Measurements from ENCODE around the gene WNT11. TPM values are rescaled to one million over a fixed set of nuclear protein-coding genes. Genes with fewer than 3 reads are reported as not detected.
"Not testable (repeated sequence)": the region's sequence is repeated elsewhere in the genome, so short reads cannot be mapped to it uniquely, and the experiment has no call there.

Gene WNT11
- polyA plus RNA-seq, 1 donor (not counting 4 experiments of a cell fraction or from before 2014, with no cell fraction given): not detected

DNA sequence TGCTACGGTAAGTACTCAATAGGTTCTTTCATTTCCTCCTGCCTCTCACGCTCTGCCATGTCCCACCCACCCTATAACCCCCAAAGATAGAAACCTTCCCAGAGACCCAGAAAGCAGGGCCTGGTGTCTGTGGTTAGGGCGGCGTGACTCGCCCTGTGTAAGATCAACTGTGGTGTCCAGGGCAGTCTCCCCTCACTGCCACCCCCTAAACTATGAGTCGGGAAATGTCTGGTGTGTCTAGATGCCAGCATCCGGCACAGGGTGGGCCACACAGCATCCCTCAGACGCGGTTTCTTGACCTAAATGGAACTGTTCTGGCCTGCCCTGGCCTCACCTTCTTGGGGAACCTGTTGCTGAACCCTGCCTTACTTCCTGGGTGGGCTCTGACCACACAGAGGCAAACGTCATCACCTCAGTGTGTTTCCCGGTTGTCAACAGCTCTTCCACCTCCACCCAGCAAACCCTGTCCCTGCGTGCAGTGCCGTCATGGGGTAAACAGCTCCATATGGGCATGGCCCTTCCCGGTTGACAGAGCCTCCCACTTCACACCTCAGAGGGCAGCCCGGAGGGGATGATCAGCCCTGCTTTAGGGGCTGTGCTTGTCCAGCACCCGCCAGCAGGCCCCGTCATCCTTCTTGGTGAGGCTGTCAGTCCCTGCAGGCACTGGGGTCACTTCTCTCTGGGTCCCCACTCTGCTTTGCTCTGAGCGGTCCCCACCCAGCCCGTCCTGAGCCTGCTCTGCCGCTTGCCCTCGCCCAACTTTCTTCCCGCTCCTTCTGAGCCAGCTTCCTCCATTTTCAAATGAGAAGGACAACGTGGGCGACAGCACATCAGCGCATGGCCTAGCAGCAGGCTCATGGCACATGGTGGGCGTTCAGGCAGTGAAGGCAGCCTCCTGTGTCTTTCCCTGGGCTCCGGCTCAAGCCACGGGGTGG, 6.0 kb downstream of the WNT11 start:
- H3K4me1 ChIP-seq (ENCODE audit: control insufficient read depth, extremely low read depth, insufficient read depth, low read length): no peaks in the 10 kb centered on the region
- TF ChIP-seq, protein P1, sequence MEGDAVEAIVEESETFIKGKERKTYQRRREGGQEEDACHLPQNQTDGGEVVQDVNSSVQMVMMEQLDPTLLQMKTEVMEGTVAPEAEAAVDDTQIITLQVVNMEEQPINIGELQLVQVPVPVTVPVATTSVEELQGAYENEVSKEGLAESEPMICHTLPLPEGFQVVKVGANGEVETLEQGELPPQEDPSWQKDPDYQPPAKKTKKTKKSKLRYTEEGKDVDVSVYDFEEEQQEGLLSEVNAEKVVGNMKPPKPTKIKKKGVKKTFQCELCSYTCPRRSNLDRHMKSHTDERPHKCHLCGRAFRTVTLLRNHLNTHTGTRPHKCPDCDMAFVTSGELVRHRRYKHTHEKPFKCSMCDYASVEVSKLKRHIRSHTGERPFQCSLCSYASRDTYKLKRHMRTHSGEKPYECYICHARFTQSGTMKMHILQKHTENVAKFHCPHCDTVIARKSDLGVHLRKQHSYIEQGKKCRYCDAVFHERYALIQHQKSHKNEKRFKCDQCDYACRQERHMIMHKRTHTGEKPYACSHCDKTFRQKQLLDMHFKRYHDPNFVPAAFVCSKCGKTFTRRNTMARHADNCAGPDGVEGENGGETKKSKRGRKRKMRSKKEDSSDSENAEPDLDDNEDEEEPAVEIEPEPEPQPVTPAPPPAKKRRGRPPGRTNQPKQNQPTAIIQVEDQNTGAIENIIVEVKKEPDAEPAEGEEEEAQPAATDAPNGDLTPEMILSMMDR (optimal IDR thresholded peaks at IDR 0.05 in 1 of 3, IDR thresholded peaks at IDR 0.05 in 1 of 3, conservative IDR thresholded peaks at IDR 0.05 in 1 of 3; ENCODE audit: extremely low read depth in 1 of 3, insufficient read depth in 2 of 3, low read length in 3 of 3): no peak
- no peak for TF ChIP-seq EZH2 (IDR thresholded peaks at IDR 0.05; ENCODE audit: low read length)
- no peak for DNase-seq (ENCODE audit: low read depth, low spot score)
- H4K20me1 ChIP-seq (ENCODE audit: control insufficient read depth, extremely low read depth, insufficient read depth, low read length): peaks cover under 1% of the 10 kb centered on the region
- H3K27ac ChIP-seq (ENCODE audit: control insufficient read depth, insufficient read depth, low read length): no peak overlapping the region
- dilution Hi-C loops (cut with MboI; ENCODE audit: extremely low pct_ligation_motif_present, low sequenced_read_pairs): no loop called here
- no peak overlapping the region for H2AFZ ChIP-seq (ENCODE audit: control insufficient read depth, low read length)
- FAIRE-seq: no peak
- H3K9ac ChIP-seq (ENCODE audit: control insufficient read depth, extremely low read depth, insufficient read depth, low read length): no peak overlapping the region
- H3K4me2 ChIP-seq (ENCODE audit: control insufficient read depth, extremely low read depth, insufficient read depth, low read depth, low read length): no peak overlapping the region
- H3K9me3 ChIP-seq (ENCODE audit: control insufficient read depth, low read depth, low read length): no peaks in the 10 kb centered on the region
- no peaks in the 10 kb centered on the region for H3K9me1 ChIP-seq (ENCODE audit: control insufficient read depth, extremely low read depth, insufficient read depth, low read length)
- no peak overlapping the region for H3K4me3 ChIP-seq (ENCODE audit: control insufficient read depth in 2 of 3, extremely low read depth in 1 of 3, insufficient read depth in 2 of 3, low read depth in 1 of 3, low read length in 3 of 3)
- H3K27me3 ChIP-seq (ENCODE audit: control insufficient read depth, extremely low read depth, insufficient read depth, low read length): peaks cover 19% of the 10 kb centered on the region
- H3K79me2 ChIP-seq (ENCODE audit: control insufficient read depth, insufficient read depth, low read length): no peaks in the 10 kb centered on the region
- no peaks in the 10 kb centered on the region for H3K36me3 ChIP-seq (ENCODE audit: control insufficient read depth in 2 of 2, extremely low read depth in 1 of 2, insufficient read depth in 2 of 2, low read length in 2 of 2)

DNA sequence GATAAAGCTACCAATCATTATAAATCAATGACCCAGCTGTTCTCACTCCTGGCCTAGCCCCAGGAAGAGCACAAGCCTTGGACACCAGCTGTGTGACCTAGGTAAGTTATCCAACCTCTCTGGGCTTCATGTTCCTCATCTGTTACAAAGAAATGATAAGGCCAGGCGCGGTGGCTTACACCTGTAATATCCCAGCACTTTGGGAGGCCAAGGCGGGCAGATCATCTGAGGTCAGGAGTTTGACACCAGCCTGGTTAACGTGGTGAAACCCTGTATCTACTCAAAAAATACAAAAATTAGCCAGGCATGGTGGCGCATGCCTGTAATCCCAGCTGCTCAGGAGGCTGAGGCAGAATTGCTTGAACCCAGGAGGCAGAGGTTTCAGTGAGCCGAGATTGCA, 7.6 kb downstream of the WNT11 start:
- H3K79me2 ChIP-seq (ENCODE audit: control insufficient read depth, insufficient read depth, low read length); H4K20me1 ChIP-seq (ENCODE audit: control insufficient read depth, extremely low read depth, insufficient read depth, low read length); H3K9me1 ChIP-seq (ENCODE audit: control insufficient read depth, extremely low read depth, insufficient read depth, low read length); H3K9me3 ChIP-seq (ENCODE audit: control insufficient read depth, low read depth, low read length); FAIRE-seq; H3K4me1 ChIP-seq (ENCODE audit: control insufficient read depth, extremely low read depth, insufficient read depth, low read length); dilution Hi-C loops (cut with MboI; ENCODE audit: extremely low pct_ligation_motif_present, low sequenced_read_pairs); DNase-seq (ENCODE audit: low read depth, low spot score); H3K27me3 ChIP-seq (ENCODE audit: control insufficient read depth, extremely low read depth, insufficient read depth, low read length); H3K9ac ChIP-seq (ENCODE audit: control insufficient read depth, extremely low read depth, insufficient read depth, low read length); H3K4me3 ChIP-seq (ENCODE audit: control insufficient read depth in 2 of 3, extremely low read depth in 1 of 3, insufficient read depth in 2 of 3, low read depth in 1 of 3, low read length in 3 of 3); H2AFZ ChIP-seq (ENCODE audit: control insufficient read depth, low read length); H3K4me2 ChIP-seq (ENCODE audit: control insufficient read depth, extremely low read depth, insufficient read depth, low read depth, low read length); H3K27ac ChIP-seq (ENCODE audit: control insufficient read depth, insufficient read depth, low read length); H3K36me3 ChIP-seq (ENCODE audit: control insufficient read depth in 2 of 2, extremely low read depth in 1 of 2, insufficient read depth in 2 of 2, low read length in 2 of 2): not testable (repeated sequence)

Data from keratinocyte (primary cell).